Activated naive CD4-positive, alpha-beta T cell treated with anti-CD3 and anti-CD28 coated beads for 36 hours (primary cell): ENCODE results near the gene RFWD3. TPM values are rescaled to one million over a fixed set of nuclear protein-coding genes. Genes with fewer than 3 reads are reported as not detected.

Experiments
- CTCF ChIA-PET: fragments of 350-600 bp; sonication (Branson Sonifier 250); formaldehyde crosslinking; loops from one replicate; lab custom pipeline; 2021; ENCODE audit warnings: antibody characterized with exemption; lab: Charles Lee
- DNase-seq: peaks from one replicate; pipeline ENCODE4 v3.0.0-alpha.2; 2020
- H3K27ac Mint-ChIP-seq: one replicate; pipeline ENCODE4 v1.8.0; 2021; ENCODE audit warnings: mild to moderate bottlenecking, mixed read lengths
- H3K27me3 Mint-ChIP-seq: one replicate; pipeline ENCODE4 v1.8.0; 2021; ENCODE audit warnings: low read depth, mixed read lengths
- H3K36me3 Mint-ChIP-seq: one replicate; pipeline ENCODE4 v1.8.0; 2021; ENCODE audit warnings: low read depth, mixed read lengths
- H3K4me1 Mint-ChIP-seq: one replicate; pipeline ENCODE4 v1.8.0; 2021; ENCODE audit warnings: low read depth, mixed read lengths
- H3K4me3 Mint-ChIP-seq: one replicate; pipeline ENCODE4 v1.8.0; 2021; ENCODE audit warnings: mild to moderate bottlenecking, moderate library complexity, mixed read lengths
- H3K9me3 Mint-ChIP-seq: one replicate; pipeline ENCODE4 v1.8.0; 2021; ENCODE audit warnings: mixed read lengths
- intact Hi-C: fragments of 100-400 bp; cut with micrococcal nuclease; formaldehyde crosslinking; loops from one replicate; pipeline ENCODE4 v1.15.1; 2023
- total RNA-seq, 2 experiments: library from RNA; stranded (reverse); gene quantifications; one replicate each; pipeline ENCODE4 v1.2.3, GENCODE V29; 2021

RFWD3 gene
- total RNA-seq, 2 experiments from 2014 or later, result 114 to 124 TPM

DNA sequence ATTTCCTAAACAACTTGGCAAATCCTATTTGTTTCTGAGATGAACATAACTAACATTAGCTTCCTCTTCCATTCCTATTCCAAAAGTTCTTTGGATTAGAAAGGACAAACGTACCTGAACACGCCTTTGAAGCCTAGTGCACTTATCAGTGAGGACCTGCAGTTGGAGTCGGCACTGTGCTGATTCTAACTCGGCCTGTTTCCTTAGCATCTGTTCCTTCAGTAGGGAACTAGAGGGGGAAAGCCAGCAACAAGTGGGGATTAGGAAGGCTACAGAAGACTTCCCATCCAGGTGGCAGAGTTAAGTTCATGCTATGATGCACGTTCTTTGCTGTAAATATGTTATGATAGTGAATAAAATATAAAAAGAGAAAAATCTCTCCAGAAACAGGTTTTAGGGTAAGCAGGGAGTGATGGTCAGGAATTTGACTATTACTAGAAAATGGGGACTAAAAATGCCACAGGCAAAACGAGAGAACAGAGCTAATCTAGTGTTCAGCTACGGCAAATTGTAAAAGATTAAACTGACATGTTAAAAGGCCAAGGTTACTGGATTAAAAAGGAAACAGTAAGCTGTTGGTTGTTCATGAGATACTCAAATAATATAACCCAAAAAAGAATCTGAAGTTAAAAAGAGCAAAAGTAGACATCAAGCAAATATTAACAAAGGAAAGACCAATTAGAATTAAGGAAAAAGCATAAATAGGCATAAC is 28.8 kb downstream of the RFWD3 start:
- Mint-ChIP-seq H3K4me3 (no peak overlapping the region), H3K9me3 (no peaks in the 10 kb centered on the region), H3K27ac (no peak overlapping the region), H3K4me1 (no peaks in the 10 kb centered on the region), H3K36me3 (peaks cover 33% of the 10 kb centered on the region), H3K27me3 (no peaks in the 10 kb centered on the region)
- intact Hi-C loops, result no loop called here
- no peak for DNase-seq
- CTCF ChIA-PET, result no interaction called here

DNA sequence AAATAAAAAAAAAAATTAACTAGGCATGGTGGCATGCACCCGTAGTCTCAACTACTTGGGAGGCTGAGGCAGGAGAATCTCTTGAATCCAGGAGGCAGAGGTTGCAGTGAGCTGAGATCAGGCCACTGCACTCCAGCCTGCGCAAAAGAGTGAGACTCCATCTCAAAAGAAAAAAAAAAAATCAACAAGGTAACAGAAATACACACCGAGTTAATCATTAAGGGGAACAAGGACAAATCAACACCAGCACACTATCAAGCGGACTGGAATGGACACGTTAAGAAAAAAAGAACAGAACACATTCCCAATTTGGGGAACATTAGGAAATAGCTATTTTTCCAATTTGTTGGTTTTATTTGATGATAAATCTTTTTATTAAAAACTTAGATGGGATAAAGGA is 31.4 kb downstream of the RFWD3 start:
- Mint-ChIP-seq H3K9me3 (no peaks in the 10 kb centered on the region), H3K27me3 (no peaks in the 10 kb centered on the region), H3K27ac (no peak overlapping the region), H3K36me3 (peaks cover 44% of the 10 kb centered on the region), H3K4me1 (no peaks in the 10 kb centered on the region), H3K4me3 (no peak overlapping the region)
- DNase-seq, result no peak
- CTCF ChIA-PET, result interaction anchor here (0.8 kb wide), 1 partner anchor 16 kb away, joined by 5 read pairs; no protein-coding TSS in a partner anchor
- intact Hi-C loops, result no loop called here

GRCh38 chr16:74633686-74634085 is 33.0 kb downstream of the RFWD3 start:
- no peak overlapping the region for H3K27ac Mint-ChIP-seq
- peaks cover 7% of the 10 kb centered on the region for H3K4me1 Mint-ChIP-seq
- CTCF ChIA-PET, result no interaction called here
- no peak overlapping the region for H3K4me3 Mint-ChIP-seq
- DNase-seq, result no peak
- H3K9me3 Mint-ChIP-seq, result no peaks in the 10 kb centered on the region
- H3K27me3 Mint-ChIP-seq, result no peaks in the 10 kb centered on the region
- H3K36me3 Mint-ChIP-seq, result peaks cover 49% of the 10 kb centered on the region
- intact Hi-C loops, result no loop called here

DNA sequence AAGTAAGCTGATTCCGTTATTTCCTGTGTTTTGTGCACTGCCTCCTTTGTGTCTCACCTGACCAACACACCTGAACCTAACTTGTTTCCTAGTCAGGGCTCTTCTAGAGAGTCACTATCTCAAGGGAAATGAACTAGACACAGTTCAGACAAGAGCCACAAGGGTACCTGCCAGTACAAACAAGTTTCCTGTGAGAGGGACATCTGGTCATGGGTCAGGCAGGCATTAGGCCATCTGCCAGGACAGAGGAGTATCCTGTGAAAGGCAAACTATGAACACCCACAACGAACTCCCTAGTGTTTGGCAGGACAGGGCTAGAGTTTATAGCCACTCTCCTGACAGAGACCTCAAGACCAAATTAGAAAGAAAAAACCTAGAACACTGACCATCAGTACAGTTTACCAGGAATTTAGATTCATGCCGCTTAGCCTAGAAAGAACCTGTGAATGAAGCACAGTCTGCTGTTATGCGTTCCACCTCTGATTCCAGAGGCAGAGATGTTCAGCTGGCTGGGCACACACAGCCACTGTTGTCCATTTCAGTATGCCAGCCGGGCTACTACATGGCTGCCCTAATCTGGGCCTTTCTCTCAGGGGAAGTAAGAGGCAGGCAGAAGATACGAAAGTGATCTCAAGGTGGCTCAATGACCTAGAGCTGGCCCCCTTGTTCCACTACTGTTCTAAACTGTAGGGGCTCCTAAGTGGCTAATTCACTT is 39.0 kb downstream of the RFWD3 start:
- Mint-ChIP-seq H3K27ac (peak overlapping the region; percentile 91), H3K27me3 (no peaks in the 10 kb centered on the region), H3K4me1 (peaks cover 48% of the 10 kb centered on the region), H3K4me3 (peak overlapping the region; percentile 29), H3K9me3 (no peaks in the 10 kb centered on the region), H3K36me3 (peaks cover 76% of the 10 kb centered on the region)
- no peak for DNase-seq
- CTCF ChIA-PET, result interaction anchor here (1.0 to 1.2 kb wide), 2 partner anchors 28 to 31 kb away, joined by 4 read pairs; no protein-coding TSS in a partner anchor
- intact Hi-C loops, result loop anchor here (1.0 to 5.0 kb wide), 3 partner anchors 49 to 330 kb away; partner anchors contain the start of gene PSMD7

- Mint-ChIP-seq H3K36me3 (peaks cover 75% of the 10 kb centered on the region), H3K9me3 (no peaks in the 10 kb centered on the region), H3K4me3 (peak overlapping the region; percentile 17), H3K27ac (peak overlapping the region; percentile 91), H3K4me1 (peaks cover 48% of the 10 kb centered on the region), H3K27me3 (no peaks in the 10 kb centered on the region)
- CTCF ChIA-PET, result interaction anchor here (0.5 to 2.1 kb wide), 4 partner anchors 10 to 36 kb away, joined by 3 to 7 read pairs (median 4); no protein-coding TSS in a partner anchor
- intact Hi-C loops, result loop anchor here (1.0 to 5.0 kb wide), 7 partner anchors 20 to 330 kb away; partner anchors contain the start of genes GLG1 and PSMD7
- DNase-seq, result peak; percentile 47
Measured at GRCh38 chr16:74626741-74627416, 39.8 kb downstream of the RFWD3 start.

DNA sequence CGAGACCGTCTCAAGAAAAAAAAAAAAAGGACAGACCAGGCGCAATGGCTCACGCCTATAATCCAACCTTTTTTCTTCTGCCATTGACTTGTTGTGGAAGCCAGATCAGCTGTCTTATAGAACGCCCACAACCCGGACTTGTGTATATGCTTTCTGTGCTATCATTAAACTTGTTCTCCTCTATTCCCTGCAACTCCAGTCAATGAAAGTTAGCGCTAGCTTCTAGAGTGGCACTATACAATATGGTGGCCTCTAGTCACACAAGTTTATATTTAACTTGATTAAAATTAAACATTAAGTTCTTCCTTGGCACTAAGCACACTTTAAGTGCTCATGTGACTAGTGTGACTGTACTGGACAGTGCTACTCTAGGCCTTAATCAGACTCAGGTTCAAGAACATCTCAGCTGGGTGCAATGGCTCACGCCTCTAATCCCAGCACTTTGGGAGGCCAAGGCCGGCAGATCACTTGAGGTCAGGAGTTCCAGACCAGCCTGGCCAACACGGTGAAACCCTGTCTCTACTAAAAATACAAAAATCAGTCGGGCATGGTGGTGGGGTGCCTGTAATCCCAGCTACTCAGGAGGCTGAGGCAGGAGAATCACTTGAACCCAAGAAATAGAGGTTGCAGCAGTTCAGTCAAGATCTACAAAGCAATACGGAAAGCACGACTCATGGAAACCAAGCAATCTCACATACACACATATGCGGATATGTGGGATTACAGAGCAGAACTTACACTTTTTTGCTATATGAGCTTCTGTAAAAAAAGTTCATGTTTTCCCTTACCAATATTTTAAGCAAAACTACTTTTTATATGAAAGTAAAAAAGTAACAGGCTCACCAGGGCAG is 41.0 kb downstream of the RFWD3 start:
- Mint-ChIP-seq H3K27ac (peak overlapping the region; percentile 91), H3K4me3 (no peak overlapping the region), H3K27me3 (no peaks in the 10 kb centered on the region), H3K36me3 (peaks cover 80% of the 10 kb centered on the region), H3K4me1 (peaks cover 48% of the 10 kb centered on the region), H3K9me3 (no peaks in the 10 kb centered on the region)
- peak; percentile 77 for DNase-seq
- CTCF ChIA-PET, result interaction anchor here (1.1 to 2.1 kb wide), 2 partner anchors 8 to 26 kb away, joined by 3 to 7 read pairs; no protein-coding TSS in a partner anchor
- intact Hi-C loops, result loop anchor here (1.0 to 5.0 kb wide), 6 partner anchors 18 to 328 kb away; partner anchors contain the start of genes GLG1 and PSMD7

- no peak for DNase-seq
- no peak overlapping the region for H3K4me3 Mint-ChIP-seq
- no peaks in the 10 kb centered on the region for H3K9me3 Mint-ChIP-seq
- CTCF ChIA-PET, result interaction anchor here (1.1 kb wide), 1 partner anchor 53 kb away, joined by 3 read pairs; no protein-coding TSS in a partner anchor
- H3K4me1 Mint-ChIP-seq, result peaks cover 43% of the 10 kb centered on the region
- peaks cover 71% of the 10 kb centered on the region for H3K36me3 Mint-ChIP-seq
- intact Hi-C loops, result no loop called here
- no peaks in the 10 kb centered on the region for H3K27me3 Mint-ChIP-seq
- no peak overlapping the region for H3K27ac Mint-ChIP-seq
Measured at GRCh38 chr16:74623839-74624235, 42.8 kb downstream of the RFWD3 start.

GRCh38 chr16:74623214-74623838 is 43.4 kb downstream of the RFWD3 start:
- Mint-ChIP-seq H3K4me1 (peaks cover 38% of the 10 kb centered on the region), H3K4me3 (no peak overlapping the region), H3K36me3 (peaks cover 66% of the 10 kb centered on the region), H3K27ac (peak overlapping the region; percentile 47), H3K27me3 (no peaks in the 10 kb centered on the region), H3K9me3 (no peaks in the 10 kb centered on the region)
- CTCF ChIA-PET, result interaction anchor here (0.7 to 1.7 kb wide), 6 partner anchors 13 to 157 kb away, joined by 3 to 12 read pairs (median 4); no protein-coding TSS in a partner anchor
- DNase-seq, result no peak
- intact Hi-C loops, result no loop called here

GRCh38 chr16:74622005-74622404 is 44.7 kb downstream of the RFWD3 start:
- intact Hi-C loops, result no loop called here
- Mint-ChIP-seq H3K36me3 (peaks cover 61% of the 10 kb centered on the region), H3K4me3 (no peak overlapping the region), H3K27ac (no peak overlapping the region), H3K9me3 (no peaks in the 10 kb centered on the region), H3K4me1 (peaks cover 37% of the 10 kb centered on the region), H3K27me3 (no peaks in the 10 kb centered on the region)
- CTCF ChIA-PET, result interaction anchor here (1.1 to 1.7 kb wide), 3 partner anchors 133 to 156 kb away, joined by 3 to 12 read pairs (median 5); no protein-coding TSS in a partner anchor
- no peak for DNase-seq

- no peak overlapping the region for H3K4me3 Mint-ChIP-seq
- CTCF ChIA-PET, result interaction anchor here (1.1 kb wide), 1 partner anchor 9 kb away, joined by 3 read pairs; no protein-coding TSS in a partner anchor
- H3K36me3 Mint-ChIP-seq, result peaks cover 29% of the 10 kb centered on the region
- DNase-seq, result no peak
- H3K4me1 Mint-ChIP-seq, result peaks cover 18% of the 10 kb centered on the region
- no peaks in the 10 kb centered on the region for H3K9me3 Mint-ChIP-seq
- peak overlapping the region; percentile 46 for H3K27ac Mint-ChIP-seq
- intact Hi-C loops, result no loop called here
- no peaks in the 10 kb centered on the region for H3K27me3 Mint-ChIP-seq
Measured at GRCh38 chr16:74617206-74617788, 49.4 kb downstream of the RFWD3 start.
